Body of pancreas (tissue), 4 donors: ENCODE results near the gene C1QTNF5. TPM values are rescaled to one million over a fixed set of nuclear protein-coding genes. Genes with fewer than 3 reads are reported as not detected.

Experiments used
- ATAC-seq: fragments of 150-250 bp; one replicate; pipeline ENCODE4 v1.9.1; 2016
- DNase-seq, 4 donors: peaks; one replicate each; pipeline ENCODE4 v3.0.0-alpha.2; 2019
- H3K27ac ChIP-seq, 4 donors: fragments of 200-600 bp; sonication (generic); 1 replicate in 3 of 4; 2 replicates in 1 of 4; pipeline versions ENCODE4 v1.5.1 to v1.6.1; 2016 to 2019; ENCODE audit warnings: mild to moderate bottlenecking in 1 of 4, mixed read lengths in 1 of 4, moderate library complexity in 1 of 4
- H3K27me3 ChIP-seq, 2 donors: fragments of 200-600 bp; sonication (generic); one replicate each; pipeline ENCODE4 v1.6.0; 2016; ENCODE audit warnings: mild to moderate bottlenecking in 1 of 2
- H3K36me3 ChIP-seq, 2 donors: fragments of 200-600 bp; sonication (generic); replicated peaks in 1 of 2; 2 replicates each; pipeline ENCODE4 v1.5.1; 2016; ENCODE audit warnings: low read depth in 2 of 2; ENCODE audit not compliant: insufficient read depth in 1 of 2
- H3K4me1 ChIP-seq: fragments of 200-600 bp; sonication (generic); one replicate; pipeline ENCODE4 v1.6.0; 2016
- H3K4me3 ChIP-seq, 2 donors: fragments of 200-600 bp; sonication (generic); 1 replicate in 1 of 2; 2 replicates in 1 of 2; pipeline ENCODE4 v1.5.1; 2016 to 2019
- H3K9me3 ChIP-seq, 3 donors: fragments of 200-600 bp; sonication (generic); 1 replicate in 2 of 3; 2 replicates in 1 of 3; pipeline ENCODE4 v1.5.1; 2016
- POLR2A ChIP-seq, 3 donors: fragments of 450-650 bp; IDR thresholded peaks; one replicate each; pipeline ENCODE4 v1.6.1; 2016; ENCODE audit warnings: antibody characterized with exemption in 3 of 3, mild to moderate bottlenecking in 2 of 3
- WGBS, 2 donors: methylation state at CpG; one replicate each; pipeline ENCODE4 v1.1.5; 2017; 5-methylcytosine and 5-hydroxymethylcytosine counted together
- intact Hi-C: fragments of 100-400 bp; cut with DNase I; formaldehyde crosslinking; loops from one replicate; pipeline ENCODE4 v1.15.1; 2023
- total RNA-seq, 2 donors: library from RNA; depleted of rRNA; stranded (reverse); fragments of >200 nt; gene quantifications; one replicate each; pipeline ENCODE4 v1.1.0, GENCODE V29; 2016
- TF ChIP-seq, protein P1 (sequence below), 7 experiments: fragments of 450-650 bp in 4 of 7; fragments of 200-600 bp in 3 of 7; sonication (generic) in 3 of 7; IDR thresholded peaks; one replicate each; pipeline ENCODE4 v1.5.1; 2016 to 2019; ENCODE audit warnings: antibody characterized with exemption in 7 of 7

C1QTNF5 gene
- total RNA-seq, 2 donors from 2014 or later = 28.8 to 54.1 TPM

DNA sequence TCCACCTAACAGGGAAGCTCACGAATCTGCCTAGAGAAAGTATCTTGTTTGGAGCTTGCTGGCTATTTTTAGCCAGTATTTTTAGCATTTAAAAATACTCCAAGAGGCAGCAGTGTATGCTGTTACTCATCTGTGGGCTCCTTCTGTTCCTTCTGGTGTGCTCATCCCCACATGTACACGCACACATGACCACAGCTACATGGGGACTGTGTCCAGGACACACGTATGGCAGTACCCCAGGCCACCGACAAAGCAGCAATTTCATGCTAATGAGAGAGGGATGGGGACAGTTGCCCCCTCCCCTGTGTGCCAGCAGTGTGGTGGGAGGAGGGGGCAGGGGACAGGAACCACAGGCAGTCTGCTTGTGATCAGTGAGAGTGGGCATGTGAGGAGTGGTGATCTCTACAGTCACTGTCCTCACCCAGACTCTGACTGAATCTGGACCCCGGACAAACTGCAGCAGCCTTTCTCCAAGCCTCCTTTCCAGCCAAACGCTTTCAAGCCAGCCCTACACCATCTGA, 24.4 kb upstream of the C1QTNF5 start:
- no peaks in the 10 kb centered on the region for H3K36me3 ChIP-seq
- WGBS, 2 donors = 83 to 84% methylated on average over 6 of the region's 6 CpGs
- H3K4me1 ChIP-seq = peaks cover 74% of the 10 kb centered on the region
- no peaks in the 10 kb centered on the region for H3K27me3 ChIP-seq
- DNase-seq (no peak), ATAC-seq (no peak)
- no peak overlapping the region for H3K4me3 ChIP-seq
- intact Hi-C loops = no loop called here
- H3K27ac ChIP-seq = no peak overlapping the region
- no peaks in the 10 kb centered on the region for H3K9me3 ChIP-seq
- TF ChIP-seq POLR2A (IDR thresholded peaks at IDR 0.05) = no peak
- TF ChIP-seq, protein P1, sequence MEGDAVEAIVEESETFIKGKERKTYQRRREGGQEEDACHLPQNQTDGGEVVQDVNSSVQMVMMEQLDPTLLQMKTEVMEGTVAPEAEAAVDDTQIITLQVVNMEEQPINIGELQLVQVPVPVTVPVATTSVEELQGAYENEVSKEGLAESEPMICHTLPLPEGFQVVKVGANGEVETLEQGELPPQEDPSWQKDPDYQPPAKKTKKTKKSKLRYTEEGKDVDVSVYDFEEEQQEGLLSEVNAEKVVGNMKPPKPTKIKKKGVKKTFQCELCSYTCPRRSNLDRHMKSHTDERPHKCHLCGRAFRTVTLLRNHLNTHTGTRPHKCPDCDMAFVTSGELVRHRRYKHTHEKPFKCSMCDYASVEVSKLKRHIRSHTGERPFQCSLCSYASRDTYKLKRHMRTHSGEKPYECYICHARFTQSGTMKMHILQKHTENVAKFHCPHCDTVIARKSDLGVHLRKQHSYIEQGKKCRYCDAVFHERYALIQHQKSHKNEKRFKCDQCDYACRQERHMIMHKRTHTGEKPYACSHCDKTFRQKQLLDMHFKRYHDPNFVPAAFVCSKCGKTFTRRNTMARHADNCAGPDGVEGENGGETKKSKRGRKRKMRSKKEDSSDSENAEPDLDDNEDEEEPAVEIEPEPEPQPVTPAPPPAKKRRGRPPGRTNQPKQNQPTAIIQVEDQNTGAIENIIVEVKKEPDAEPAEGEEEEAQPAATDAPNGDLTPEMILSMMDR (IDR thresholded peaks at IDR 0.05) = no peak

DNA sequence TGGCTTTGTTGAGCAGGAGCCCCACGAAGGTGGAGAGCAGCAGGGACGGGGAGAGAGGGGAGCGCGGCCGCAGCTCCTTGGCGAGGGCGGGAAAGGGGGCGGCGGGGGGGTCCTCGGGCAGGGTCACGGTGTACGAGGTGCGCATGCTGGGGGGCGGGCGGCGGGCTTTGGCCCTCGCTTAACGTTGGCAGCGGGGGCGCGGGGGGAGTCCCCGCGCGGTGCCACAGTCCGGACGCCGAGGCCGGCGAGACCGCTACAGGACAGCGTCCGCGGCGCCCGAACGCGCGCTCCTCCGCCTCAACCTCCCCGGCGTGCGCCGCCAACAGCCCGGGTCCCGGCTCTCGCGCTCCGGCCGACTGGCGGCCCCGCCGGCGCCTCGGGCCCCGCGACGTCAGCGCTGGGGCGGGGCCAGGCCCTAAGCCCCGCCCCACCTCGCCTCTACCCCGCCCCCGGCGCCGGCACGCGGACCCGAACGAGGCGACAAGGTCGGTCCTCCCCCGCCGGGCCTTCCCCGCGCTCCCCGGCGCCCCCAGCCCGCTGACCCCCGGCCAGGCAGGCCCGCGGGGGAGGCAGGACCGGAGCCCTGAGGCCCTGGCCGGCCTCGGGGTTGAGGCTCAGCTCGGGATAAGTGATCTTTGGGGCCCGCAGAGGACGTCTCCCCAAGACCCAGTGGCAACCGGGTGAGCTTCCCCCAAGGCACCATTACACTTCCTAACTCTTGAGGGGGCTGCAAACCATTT, 23.3 kb upstream of the C1QTNF5 start:
- Histone ChIP-seq H3K27me3 (no peaks in the 10 kb centered on the region), H3K4me3 (peak overlapping the region in 1 of 2 donors; percentile 47), H3K4me1 (peaks cover 66% of the 10 kb centered on the region), H3K27ac (peak overlapping the region; percentile 52 to 95 (median 82)), H3K36me3 (peaks cover 0 to under 1% of the 10 kb centered on the region in 2 donors), H3K9me3 (no peaks in the 10 kb centered on the region)
- DNase-seq = peak; percentile 64 to 77 (median 70)
- TF ChIP-seq, protein P1 (IDR thresholded peaks at IDR 0.05) = peak in 1 of 7 experiments; percentile 17
- TF ChIP-seq POLR2A (IDR thresholded peaks at IDR 0.05) = peak in 2 of 3 donors; percentile 41 to 44
- 2 to 20% methylated on average over 10 to 54 of the region's 88 CpGs for WGBS, 2 donors
- ATAC-seq = peak; percentile 59
- intact Hi-C loops = no loop called here

DNA sequence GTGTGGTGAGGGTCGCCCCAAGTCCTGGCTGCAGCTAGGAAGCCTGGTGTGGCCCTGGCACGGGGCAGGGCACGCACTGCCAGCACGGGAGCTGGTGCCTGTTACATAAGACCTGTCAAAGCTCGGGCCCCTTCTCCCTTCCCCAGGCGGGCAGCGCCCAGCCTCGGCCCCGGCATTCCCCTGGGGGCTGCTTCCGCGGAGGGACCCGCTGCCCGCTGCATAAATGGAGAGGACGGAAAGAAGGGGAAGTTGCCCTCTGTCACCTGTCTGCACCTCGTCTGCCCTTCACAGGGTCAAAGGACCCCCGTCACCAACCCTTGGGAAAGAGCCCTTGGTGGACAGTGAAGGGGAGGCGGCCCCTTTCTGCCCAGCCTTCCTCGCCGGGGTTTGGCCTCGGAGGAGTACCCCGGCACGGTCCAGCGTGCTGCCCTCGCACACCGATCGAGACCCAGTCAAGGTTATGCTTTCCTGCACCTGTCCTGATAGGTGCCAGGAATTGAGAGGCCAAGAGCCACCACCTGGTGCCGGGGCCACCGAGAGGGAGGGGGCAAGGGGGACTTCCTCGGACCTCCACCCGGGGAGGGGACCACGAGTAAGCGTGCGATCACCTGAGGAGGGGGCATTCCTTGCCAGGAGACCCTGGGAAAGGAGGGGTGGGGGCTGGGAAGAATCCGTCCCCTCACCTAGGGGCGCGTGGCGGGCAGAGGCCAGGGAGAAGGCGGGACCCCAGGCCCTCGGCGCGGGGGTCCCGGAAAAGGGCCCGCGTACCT, 22.6 kb upstream of the C1QTNF5 start:
- peak overlapping the region; percentile 55 to 95 (median 82) for H3K27ac ChIP-seq
- H3K27me3 ChIP-seq = no peaks in the 10 kb centered on the region
- DNase-seq (peak; percentile 55 to 76 (median 62)), ATAC-seq (peak; percentile 53)
- peaks cover 0 to 7% of the 10 kb centered on the region in 2 donors for H3K36me3 ChIP-seq
- peak overlapping the region in 1 of 2 donors; percentile 47 for H3K4me3 ChIP-seq
- TF ChIP-seq, protein P1 (IDR thresholded peaks at IDR 0.05) = no peak
- TF ChIP-seq POLR2A (IDR thresholded peaks at IDR 0.05) = peak in 2 of 3 donors; percentile 13 to 20
- intact Hi-C loops = no loop called here
- peaks cover 58% of the 10 kb centered on the region for H3K4me1 ChIP-seq
- WGBS, 2 donors = 8 to 10% methylated on average over 19 to 44 of the region's 44 CpGs
- no peaks in the 10 kb centered on the region for H3K9me3 ChIP-seq

DNA sequence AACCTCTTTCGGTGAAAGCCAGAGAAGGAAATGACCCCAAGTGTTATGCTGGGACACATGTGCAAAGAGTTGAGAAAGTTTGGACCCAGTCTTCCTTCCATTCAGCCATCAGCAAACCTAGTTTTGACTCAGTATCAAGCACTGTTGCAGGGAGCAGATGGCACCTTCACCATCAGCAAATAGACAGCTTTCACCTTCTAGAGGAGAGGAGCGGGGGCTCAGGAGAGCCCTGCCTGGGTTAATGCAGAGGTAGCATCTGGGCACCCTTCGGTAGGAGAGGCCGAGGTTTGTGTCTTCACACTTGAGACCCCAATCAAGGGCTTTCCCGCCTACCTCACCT, 22.0 kb upstream of the C1QTNF5 start:
- Histone ChIP-seq H3K4me1 (peaks cover 53% of the 10 kb centered on the region), H3K27me3 (no peaks in the 10 kb centered on the region), H3K9me3 (no peaks in the 10 kb centered on the region), H3K4me3 (no peak overlapping the region), H3K36me3 (peaks cover 0 to 7% of the 10 kb centered on the region in 2 donors), H3K27ac (peak overlapping the region; percentile 55 to 95 (median 82))
- TF ChIP-seq POLR2A (IDR thresholded peaks at IDR 0.05) = no peak
- TF ChIP-seq, protein P1 (IDR thresholded peaks at IDR 0.05) = no peak
- intact Hi-C loops = no loop called here
- 30 to 35% methylated on average over 2 to 5 of the region's 5 CpGs for WGBS, 2 donors
- ATAC-seq (peak; percentile 2), DNase-seq (no peak)
